ENCODE results near the gene BCL7A. TPM values are rescaled to one million over a fixed set of nuclear protein-coding genes. Genes with fewer than 3 reads are reported as not detected.

The BCL7A gene
- total RNA-seq, 4 donors from 2014 or later: 0.75 to 6.8 (median 6.3) TPM

DNA sequence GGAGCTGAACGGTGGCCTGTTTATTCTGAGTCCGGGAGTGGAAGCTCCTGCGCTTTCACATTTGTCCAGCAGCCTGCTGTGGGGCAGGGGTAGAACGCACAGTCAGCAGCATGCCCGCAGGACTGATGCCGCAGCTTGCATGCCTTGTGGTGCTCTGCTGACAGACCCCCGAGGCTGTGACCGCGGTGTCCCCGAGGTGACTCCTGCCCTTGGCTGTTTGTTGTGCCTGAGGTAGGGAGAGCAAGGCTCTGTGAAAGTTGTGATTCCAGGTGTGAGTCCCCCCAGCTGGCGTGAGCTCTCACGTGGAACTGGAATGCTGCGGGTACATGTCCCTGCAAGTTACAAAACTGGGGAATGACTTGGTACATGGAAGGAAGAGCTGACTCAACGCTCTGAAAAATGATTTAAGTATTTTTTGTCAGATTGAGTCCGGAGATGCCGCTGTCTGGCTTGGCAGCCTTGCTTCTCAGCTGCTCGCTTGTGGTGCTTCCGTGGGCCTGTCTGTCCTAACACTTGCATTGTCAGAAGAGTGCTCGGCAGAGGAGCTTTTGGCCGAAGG is 75.0 kb downstream of the BCL7A start:
- no peak for TF ChIP-seq POLR2A (IDR thresholded peaks at IDR 0.05)
- TF ChIP-seq POLR2AphosphoS5 (IDR thresholded peaks at IDR 0.05): peak in 1 of 3 donors; percentile 18
- TF ChIP-seq, protein P1, sequence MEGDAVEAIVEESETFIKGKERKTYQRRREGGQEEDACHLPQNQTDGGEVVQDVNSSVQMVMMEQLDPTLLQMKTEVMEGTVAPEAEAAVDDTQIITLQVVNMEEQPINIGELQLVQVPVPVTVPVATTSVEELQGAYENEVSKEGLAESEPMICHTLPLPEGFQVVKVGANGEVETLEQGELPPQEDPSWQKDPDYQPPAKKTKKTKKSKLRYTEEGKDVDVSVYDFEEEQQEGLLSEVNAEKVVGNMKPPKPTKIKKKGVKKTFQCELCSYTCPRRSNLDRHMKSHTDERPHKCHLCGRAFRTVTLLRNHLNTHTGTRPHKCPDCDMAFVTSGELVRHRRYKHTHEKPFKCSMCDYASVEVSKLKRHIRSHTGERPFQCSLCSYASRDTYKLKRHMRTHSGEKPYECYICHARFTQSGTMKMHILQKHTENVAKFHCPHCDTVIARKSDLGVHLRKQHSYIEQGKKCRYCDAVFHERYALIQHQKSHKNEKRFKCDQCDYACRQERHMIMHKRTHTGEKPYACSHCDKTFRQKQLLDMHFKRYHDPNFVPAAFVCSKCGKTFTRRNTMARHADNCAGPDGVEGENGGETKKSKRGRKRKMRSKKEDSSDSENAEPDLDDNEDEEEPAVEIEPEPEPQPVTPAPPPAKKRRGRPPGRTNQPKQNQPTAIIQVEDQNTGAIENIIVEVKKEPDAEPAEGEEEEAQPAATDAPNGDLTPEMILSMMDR (IDR thresholded peaks at IDR 0.05): peak in 1 of 5 experiments; percentile 12
- no peak overlapping the region for H3K4me3 ChIP-seq

DNA sequence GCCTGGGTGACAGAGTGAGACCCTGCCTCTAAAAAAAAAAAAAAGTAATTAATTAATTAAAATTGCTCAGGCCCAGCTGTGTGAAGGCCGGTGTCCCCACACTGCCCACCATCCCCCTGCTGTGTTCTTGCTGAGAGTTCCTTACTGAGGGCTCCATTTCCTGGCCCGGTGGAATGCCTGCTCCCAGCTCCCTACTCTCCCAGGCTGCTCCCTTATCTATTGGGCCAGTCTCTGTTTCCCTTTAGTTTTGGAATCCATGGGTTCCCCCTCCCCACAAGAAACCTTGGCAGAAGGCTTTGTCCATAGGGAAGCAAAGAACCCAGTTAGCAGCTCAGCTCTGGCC is 75.9 kb downstream of the BCL7A start:
- Histone ChIP-seq H3K36me3 (no peaks in the 10 kb centered on the region), H3K27me3 (no peaks in the 10 kb centered on the region), H3K4me1 (peaks cover 74 to 90% (median 76%) of the 10 kb centered on the region in 4 donors), H3K4me3 (no peak overlapping the region), H3K27ac (peak overlapping the region; percentile 84 to 94 (median 92)), H3K9me3 (no peaks in the 10 kb centered on the region)
- TF ChIP-seq EP300 (IDR thresholded peaks at IDR 0.05; ENCODE audit: low read depth) (no peak), POLR2AphosphoS5 (IDR thresholded peaks at IDR 0.05) (no peak), POLR2A (IDR thresholded peaks at IDR 0.05) (no peak)
- TF ChIP-seq, protein P1 (IDR thresholded peaks at IDR 0.05): no peak
- intact Hi-C loops (cut with DNase I; ENCODE audit: low total_unique reads) (no loop called here), in situ Hi-C loops (cut with MboI; ENCODE audit: low pct_ligation_motif_present in 1 of 4, low pct_unique_long_range_greater_than_20kb in 1 of 4, low sequenced_read_pairs in 3 of 4) (no loop called here)
- 29 to 39% methylated on average over 2 of the region's 2 CpGs for WGBS, 2 donors (ENCODE audit: low coverage in 1 of 2)
- no peak for DNase-seq

More for the DNA sequence above, 75.0 kb downstream of the BCL7A start:
- Histone ChIP-seq H3K4me1 (peaks cover 74 to 90% (median 76%) of the 10 kb centered on the region in 4 donors), H3K27me3 (no peaks in the 10 kb centered on the region), H3K36me3 (no peaks in the 10 kb centered on the region), H3K27ac (peak overlapping the region; percentile 84 to 94 (median 92)), H3K9me3 (no peaks in the 10 kb centered on the region)
- 42% methylated on average over 16 of the region's 20 CpGs; no CpG with 5 or more reads in 1 of the 2 donors for WGBS, 2 donors (ENCODE audit: low coverage in 1 of 2)
- in situ Hi-C loops (cut with MboI; ENCODE audit: low pct_ligation_motif_present in 1 of 4, low pct_unique_long_range_greater_than_20kb in 1 of 4, low sequenced_read_pairs in 3 of 4): no loop called here
- DNase-seq: peak; percentile 17
- intact Hi-C loops (cut with DNase I; ENCODE audit: low total_unique reads): no loop called here

DNA sequence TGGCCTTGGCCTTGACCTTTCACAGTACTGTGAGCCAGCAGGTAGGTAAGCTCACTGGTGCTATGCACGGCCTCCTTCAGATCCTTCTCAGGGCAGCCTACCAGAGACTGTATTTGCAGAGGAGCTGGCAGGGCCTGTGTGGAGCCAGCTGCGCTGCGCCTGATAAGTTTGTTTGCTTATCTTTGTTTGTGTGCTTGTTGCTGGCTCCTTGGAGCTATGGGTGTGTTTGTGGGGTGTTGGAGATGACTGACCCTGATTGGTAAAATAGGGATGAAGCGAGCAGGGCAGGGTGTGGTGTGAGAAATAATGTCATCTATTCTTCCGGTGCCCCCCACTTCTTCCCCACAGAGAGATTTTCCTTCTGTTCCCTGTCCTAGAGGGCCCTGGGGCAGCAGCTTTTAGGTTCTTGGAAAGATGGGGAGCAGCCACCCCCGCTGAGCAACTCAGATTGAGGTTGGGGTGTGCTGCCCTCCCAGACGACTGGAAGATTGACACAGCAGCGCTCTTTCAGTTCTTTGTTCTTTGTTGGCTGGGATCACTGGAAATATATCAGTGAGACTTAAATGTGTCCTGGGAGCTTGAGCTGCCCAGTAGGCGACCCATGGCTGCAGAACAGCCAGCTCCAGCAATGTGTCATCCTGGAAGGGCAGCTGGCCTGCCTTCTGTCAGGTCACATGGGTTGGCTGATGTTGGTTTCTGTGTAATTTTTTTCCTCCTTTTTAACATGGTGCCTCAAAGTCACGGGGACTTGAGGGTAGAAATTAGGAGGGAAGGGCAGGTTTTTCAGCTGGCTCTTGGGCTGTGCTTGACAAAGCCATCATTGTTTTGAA is 76.5 kb downstream of the BCL7A start:
- TF ChIP-seq EP300 (IDR thresholded peaks at IDR 0.05; ENCODE audit: low read depth) (peak; percentile 35), POLR2AphosphoS5 (IDR thresholded peaks at IDR 0.05) (peak; percentile 67 to 77 (median 74)), POLR2A (IDR thresholded peaks at IDR 0.05) (peak; percentile 49)
- TF ChIP-seq, protein P1 (IDR thresholded peaks at IDR 0.05): no peak
- WGBS, 2 donors (ENCODE audit: low coverage in 1 of 2): 38% methylated on average over 10 of the region's 10 CpGs; no CpG with 5 or more reads in 1 of the 2 donors
- H3K4me1 ChIP-seq: peaks cover 74 to 89% (median 79%) of the 10 kb centered on the region in 4 donors
- no peak overlapping the region for H3K4me3 ChIP-seq
- in situ Hi-C loops (cut with MboI; ENCODE audit: low pct_ligation_motif_present in 1 of 4, low pct_unique_long_range_greater_than_20kb in 1 of 4, low sequenced_read_pairs in 3 of 4) (no loop called here), intact Hi-C loops (cut with DNase I; ENCODE audit: low total_unique reads) (no loop called here)
- H3K27ac ChIP-seq: peak overlapping the region; percentile 84 to 94 (median 92)
- no peaks in the 10 kb centered on the region for H3K27me3 ChIP-seq
- DNase-seq: peak; percentile 85
- H3K9me3 ChIP-seq: no peaks in the 10 kb centered on the region
- H3K36me3 ChIP-seq: no peaks in the 10 kb centered on the region

DNA sequence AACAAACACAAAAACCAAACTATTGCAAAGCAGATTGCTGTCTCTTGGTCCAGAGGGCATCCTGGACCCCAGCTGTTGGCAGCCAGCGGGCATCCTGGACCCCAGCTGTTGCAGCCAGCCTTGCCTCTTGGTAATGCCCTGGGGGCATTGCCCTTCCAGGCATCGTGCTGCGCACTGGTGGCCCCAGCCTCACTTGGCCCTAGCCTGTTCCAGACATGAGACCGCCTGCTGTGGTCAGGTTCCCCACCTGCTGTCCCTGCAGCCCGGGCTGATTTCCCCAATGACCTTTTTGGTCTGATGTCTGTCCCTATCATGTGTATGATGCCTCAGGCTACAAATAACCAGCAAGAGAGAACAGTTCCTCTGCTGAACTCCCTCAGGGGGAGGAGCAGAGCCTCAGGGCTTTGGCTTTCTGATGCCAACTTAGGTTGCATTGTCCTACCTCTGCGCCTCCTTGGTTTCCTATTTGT is 77.6 kb downstream of the BCL7A start:
- no peak for DNase-seq
- H3K36me3 ChIP-seq: no peaks in the 10 kb centered on the region
- no peak overlapping the region for H3K4me3 ChIP-seq
- intact Hi-C loops (cut with DNase I; ENCODE audit: low total_unique reads) (no loop called here), in situ Hi-C loops (cut with MboI; ENCODE audit: low pct_ligation_motif_present in 1 of 4, low pct_unique_long_range_greater_than_20kb in 1 of 4, low sequenced_read_pairs in 3 of 4) (no loop called here)
- peak overlapping the region; percentile 84 to 94 (median 92) for H3K27ac ChIP-seq
- no peaks in the 10 kb centered on the region for H3K27me3 ChIP-seq
- WGBS, 2 donors (ENCODE audit: low coverage in 1 of 2): 77% methylated on average over 6 of the region's 6 CpGs; no CpG with 5 or more reads in 1 of the 2 donors
- no peaks in the 10 kb centered on the region for H3K9me3 ChIP-seq
- peaks cover 75 to 96% (median 88%) of the 10 kb centered on the region in 4 donors for H3K4me1 ChIP-seq
- TF ChIP-seq, protein P1 (IDR thresholded peaks at IDR 0.05): no peak
- TF ChIP-seq EP300 (IDR thresholded peaks at IDR 0.05; ENCODE audit: low read depth) (no peak), POLR2AphosphoS5 (IDR thresholded peaks at IDR 0.05) (no peak), POLR2A (IDR thresholded peaks at IDR 0.05) (no peak)

Measured in transverse colon (tissue), 4 donors.